HG03175 (cell line): ENCODE data around the gene NT5M.
"Not testable (repeated sequence)": the region's sequence is repeated elsewhere in the genome, so short reads cannot be mapped to it uniquely, and the experiment has no call there.

Experiments
- ATAC-seq: cut with Tn5 transposase; IDR thresholded peaks from one replicate; pipeline ENCODE4 v1.9.1; 2021; ENCODE audit warnings: mild to moderate bottlenecking, moderate library complexity; ENCODE audit not compliant: unreplicated experiment

The NT5M gene

GRCh38 chr17:17370711-17371110, 67.5 kb downstream of the NT5M start:
- ATAC-seq: no peak

- ATAC-seq: no peak
These were observed 69.8 kb downstream of the NT5M start for GRCh38 chr17:17372856-17373520.

GRCh38 chr17:17375841-17376240, 72.7 kb downstream of the NT5M start:
- ATAC-seq: no peak

- no peak for ATAC-seq
These were observed 73.2 kb downstream of the NT5M start for GRCh38 chr17:17376362-17376761.

- no peak for ATAC-seq
These were observed 74.1 kb downstream of the NT5M start for GRCh38 chr17:17377071-17377967.

- no peak for ATAC-seq
These were observed 76.2 kb downstream of the NT5M start for GRCh38 chr17:17379197-17379991.

- ATAC-seq: no peak
These were observed 77.2 kb downstream of the NT5M start for GRCh38 chr17:17380145-17380925.

- no peak for ATAC-seq
These were observed 78.4 kb downstream of the NT5M start for GRCh38 chr17:17381446-17382064.

- no peak for ATAC-seq
These were observed 78.9 kb downstream of the NT5M start for GRCh38 chr17:17382065-17382459.

GRCh38 chr17:17382971-17383370, 79.8 kb downstream of the NT5M start:
- ATAC-seq: no peak

- not testable (repeated sequence) for ATAC-seq
These were observed 80.5 kb downstream of the NT5M start for GRCh38 chr17:17383431-17384290.

GRCh38 chr17:17384291-17384615, 81.1 kb downstream of the NT5M start:
- ATAC-seq: no peak

GRCh38 chr17:17384961-17385360, 81.8 kb downstream of the NT5M start:
- ATAC-seq: no peak

- ATAC-seq: no peak
These were observed 82.3 kb downstream of the NT5M start for GRCh38 chr17:17385491-17385890.

GRCh38 chr17:17386094-17386800, 83.1 kb downstream of the NT5M start:
- ATAC-seq: no peak

- no peak for ATAC-seq
These were observed 83.9 kb downstream of the NT5M start for GRCh38 chr17:17387017-17387497.

- ATAC-seq: no peak
These were observed 84.6 kb downstream of the NT5M start for GRCh38 chr17:17387498-17388362.
